GM18861 (cell line): ENCODE results near the gene KAZN.
"Not testable (repeated sequence)": the region's sequence is repeated elsewhere in the genome, so short reads cannot be mapped to it uniquely, and the experiment has no call there.

Experiments
- ATAC-seq: cut with Tn5 transposase; IDR thresholded peaks from one replicate; pipeline ENCODE4 v1.9.1; 2021; ENCODE audit not compliant: unreplicated experiment

KAZN gene

DNA sequence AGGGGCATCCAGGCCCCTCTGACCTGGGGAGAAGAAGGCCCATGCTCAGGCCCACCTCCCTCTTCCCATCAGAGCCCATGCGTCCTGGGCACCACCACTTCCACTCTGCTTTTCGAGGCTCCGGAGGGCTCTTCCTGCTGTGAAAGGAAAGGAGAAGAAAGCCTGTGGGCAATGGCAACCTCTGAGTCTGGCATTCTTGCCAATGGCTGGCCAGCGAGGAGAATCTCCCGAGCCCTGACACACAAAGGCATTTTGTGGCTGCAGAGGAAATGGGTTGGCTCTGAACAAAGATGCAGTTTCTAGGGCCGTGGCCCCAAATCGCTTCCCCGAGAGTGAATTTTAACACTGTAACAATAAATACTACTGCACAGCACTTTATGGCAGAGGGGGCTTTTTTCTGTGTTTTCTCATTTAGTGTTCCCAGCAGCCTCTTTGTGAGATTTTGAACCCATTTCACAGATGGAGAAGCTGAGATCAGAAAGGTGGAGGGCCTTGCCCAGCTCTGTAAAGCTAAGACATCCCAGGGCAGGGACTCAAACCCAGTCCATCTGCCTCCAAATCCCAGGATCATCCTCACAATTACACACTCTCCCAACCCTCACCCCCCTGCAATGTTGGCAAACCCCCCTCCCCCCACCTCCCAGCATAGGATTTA, 519.3 kb downstream of the KAZN start:
- no peak for ATAC-seq

DNA sequence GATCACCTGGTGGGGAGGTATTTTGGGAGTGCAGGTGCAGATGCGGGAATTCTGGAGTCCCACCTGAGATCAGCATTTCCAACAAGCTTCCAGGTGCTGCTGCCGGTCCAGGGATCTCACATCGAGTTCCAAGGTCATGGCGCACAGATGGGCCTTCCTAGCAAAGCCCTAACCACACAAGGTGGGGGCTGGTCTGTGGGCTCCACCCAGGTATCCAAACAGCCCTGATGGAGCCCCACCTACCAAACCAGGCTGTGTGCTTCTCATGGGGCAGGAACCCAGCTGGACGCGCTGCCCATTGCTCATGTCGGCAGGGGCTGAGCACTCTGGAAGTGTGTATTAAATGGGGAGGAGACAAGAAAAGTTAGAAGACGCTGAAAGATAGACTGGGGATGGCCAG, 520.1 kb downstream of the KAZN start:
- no peak for ATAC-seq

DNA sequence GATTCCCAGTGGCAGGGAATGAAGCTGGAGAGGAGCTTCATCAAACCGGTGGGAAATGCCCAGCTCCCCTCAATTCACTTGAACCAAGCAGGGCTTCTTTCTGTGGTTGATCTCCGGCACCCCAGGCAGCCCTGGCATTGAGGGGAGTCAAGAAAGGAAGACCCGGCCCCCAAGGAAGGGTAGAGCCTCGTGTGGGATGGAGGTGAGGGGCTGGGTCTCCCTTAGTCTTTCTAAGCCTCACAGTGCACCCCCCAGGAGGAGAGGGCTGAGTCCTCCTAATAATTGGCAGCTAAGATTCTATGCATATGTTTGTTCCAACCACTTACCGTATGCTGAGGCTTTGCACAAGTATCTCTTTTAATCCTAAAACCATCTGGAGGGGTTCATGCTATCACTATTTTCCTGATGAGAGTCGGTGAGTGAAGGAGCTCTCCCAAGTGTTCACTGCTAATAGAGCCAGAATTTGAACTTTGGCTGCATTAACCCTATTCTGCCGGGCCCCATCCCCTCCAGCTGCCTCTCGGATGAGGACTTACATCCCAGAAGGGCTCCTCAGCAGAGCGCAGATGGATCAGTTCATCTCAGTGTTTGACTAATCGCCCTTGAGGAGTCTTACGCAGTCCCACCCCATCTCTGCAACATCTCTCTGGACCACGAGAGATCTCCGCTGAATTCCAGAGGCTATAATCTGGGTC, 521.9 kb downstream of the KAZN start:
- ATAC-seq, result no peak

DNA sequence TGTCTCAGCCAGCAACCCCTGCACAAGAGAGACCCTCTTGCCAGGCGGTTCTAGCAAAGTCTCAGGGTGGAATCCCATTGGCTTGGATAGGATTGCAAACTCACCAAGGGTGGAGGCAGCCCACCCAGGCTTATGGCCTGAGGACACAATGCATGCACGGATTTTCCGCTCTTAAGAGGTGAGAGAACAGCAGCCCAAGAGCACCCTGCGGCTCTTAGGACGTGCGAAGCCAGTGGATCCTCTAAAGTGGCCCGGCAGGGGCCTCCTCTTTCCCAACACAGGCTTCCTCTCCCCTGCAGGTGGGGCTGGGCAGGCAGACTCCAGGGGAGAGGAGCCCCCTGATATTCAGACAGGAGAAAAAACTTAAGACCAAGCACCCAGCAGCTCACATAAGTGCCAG, 523.8 kb downstream of the KAZN start:
- no peak for ATAC-seq

DNA sequence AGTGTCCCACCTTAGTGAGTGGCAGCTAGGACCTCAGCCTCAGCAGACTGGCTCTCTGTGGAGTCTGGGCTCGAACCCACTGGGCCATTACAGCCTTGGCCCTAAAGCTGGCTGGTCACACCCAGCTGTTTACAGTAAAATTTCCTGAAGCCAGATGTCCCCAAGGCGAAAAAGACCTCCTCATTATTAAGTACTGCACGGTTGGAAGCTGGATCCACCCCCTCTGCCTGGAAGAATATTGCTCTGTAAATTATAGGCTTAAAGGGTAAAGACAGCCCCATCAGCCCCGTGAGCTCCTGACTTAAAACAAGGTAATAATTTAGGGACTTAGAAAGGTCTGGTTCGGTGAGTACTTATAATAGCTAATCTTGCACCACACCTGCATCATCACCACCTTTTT, 524.8 kb downstream of the KAZN start:
- no peak for ATAC-seq

DNA sequence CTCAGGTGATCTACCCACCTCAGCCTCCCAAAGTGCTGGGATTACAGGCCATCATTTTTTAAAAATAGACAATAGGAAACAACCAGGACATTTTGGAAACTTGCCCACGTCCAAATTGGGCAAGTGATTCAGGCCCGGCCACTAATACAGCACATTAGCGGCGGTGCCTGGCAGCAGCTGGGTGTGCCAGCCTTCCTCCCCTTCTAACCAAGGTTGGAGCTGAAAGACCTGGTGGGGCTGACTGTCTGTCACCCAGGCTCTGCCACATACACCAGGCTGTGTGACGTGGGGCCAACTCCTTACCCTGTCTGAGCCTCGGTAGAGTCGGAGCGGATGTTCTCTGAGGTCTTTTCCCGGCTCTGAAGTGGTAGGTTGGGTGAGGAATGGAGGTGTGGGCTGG, 525.4 kb downstream of the KAZN start:
- no peak for ATAC-seq

DNA sequence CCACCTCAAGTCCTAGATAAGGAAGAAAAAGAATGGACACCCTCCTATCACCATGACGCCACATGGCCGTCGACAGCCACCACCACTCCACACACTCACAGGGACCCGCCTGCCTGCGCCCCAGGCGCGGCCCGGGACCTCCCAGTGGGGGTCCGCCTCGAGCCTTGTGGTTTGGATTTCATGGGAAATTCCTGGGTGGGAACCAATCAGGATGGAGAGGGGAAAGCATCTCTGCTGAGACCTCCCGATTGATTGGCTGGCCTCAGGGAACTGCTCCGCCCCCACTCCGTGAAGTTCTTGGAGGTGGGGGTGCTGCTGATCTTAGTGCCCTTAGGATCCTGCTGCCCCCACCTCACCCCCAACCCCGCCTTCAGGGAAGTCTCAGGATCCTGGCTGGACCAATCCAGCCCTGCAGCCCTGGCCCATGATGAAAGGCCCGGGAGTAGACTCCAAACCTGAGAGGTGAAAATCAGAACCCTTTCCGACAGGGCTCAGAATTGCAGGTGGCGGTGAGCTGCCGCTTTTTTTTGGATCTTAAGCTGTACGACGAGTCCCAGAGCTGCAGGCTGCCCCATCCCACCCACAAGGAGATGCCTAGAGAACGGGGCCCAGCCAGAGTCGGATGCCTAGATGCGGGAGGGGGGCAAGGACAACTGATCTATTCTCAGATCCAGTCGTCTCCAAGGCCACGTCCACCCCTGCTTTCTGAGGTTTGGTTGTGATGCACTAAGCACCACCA, 526.0 kb downstream of the KAZN start:
- ATAC-seq, result no peak

DNA sequence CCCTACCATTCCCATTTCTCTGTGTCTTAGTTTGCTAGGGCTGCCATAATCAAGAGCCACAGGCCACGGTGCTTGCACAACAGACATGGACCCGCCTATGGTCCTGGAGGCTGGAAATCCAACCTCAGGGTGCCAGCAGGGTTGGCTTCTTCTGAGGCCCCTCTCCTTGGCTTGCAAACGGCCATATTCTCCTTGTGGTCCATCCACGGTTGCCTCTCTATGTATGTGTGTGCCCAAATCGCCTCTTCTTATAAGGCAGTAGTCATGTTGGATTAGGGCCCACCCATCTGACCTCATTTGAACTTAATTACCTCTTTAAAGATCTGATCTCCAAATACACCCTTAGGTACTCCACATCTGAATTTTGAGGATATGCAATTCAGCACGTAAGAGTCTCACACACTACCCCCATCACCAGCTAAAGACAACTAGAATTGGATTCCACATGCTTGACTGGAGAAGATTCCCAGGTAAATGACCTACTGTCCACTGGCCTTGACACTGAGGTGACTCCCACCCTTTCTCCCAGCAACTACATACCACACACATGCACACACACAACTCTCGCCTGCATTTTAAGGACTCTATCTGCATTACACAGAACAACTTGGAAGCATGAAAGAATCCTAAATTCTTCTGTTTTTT, 526.7 kb downstream of the KAZN start:
- ATAC-seq, result no peak

DNA sequence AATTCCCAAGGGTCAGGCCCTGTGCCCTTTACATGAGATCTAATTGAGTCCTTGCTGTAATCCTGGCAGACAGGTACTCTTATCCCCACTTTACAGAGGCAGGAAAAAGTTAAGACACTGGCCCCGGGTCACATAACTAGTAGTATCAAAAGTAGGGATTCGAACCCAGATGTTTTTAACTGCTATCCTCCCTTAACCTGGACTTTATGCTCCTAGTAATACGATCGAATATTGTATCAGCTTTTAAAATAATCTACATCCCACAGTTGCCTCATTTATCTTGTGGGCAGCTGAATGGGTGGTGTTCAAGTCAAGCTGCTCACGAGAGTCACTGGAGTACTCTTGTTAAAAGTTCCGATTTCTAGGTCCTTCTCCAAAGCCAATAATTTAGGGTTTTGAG, 529.6 kb downstream of the KAZN start:
- no peak for ATAC-seq

DNA sequence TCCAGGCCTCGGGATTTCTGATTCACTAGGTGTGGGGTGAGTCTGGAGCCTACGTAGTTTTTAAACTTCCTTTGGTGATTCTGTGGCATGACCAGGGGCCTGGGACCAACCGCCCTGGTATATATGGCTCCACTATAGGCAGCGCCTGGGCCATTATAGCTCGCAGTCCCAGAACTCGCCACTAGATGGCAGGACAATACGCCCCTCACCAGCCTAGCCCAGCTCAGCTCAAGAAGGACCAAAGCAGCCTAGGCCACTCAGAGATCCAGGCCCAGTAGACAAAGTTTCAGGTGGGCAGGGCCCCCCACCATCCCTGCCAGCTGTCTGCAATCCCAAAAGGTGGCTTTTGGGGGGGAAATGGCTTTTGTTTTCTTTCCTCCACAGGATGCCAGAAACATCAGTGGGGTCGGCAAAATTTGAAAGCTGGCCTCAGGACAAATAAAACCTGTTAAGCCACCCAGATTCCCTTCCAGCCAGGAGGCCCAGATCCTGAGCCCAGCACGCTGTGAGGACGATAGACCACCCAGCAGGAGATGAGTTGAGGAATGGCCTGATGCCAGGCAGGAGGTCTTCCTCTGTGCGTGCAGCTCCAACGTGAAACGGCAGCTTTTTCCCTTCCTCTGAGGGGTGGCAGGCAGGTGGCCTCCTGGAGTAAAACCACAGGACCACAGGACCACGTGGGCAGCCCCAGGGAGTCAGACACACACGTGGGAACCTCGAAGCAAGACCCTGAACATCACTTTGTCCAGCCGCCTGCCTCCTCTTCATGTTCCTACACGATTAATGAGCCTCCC, 530.2 kb downstream of the KAZN start:
- no peak for ATAC-seq

DNA sequence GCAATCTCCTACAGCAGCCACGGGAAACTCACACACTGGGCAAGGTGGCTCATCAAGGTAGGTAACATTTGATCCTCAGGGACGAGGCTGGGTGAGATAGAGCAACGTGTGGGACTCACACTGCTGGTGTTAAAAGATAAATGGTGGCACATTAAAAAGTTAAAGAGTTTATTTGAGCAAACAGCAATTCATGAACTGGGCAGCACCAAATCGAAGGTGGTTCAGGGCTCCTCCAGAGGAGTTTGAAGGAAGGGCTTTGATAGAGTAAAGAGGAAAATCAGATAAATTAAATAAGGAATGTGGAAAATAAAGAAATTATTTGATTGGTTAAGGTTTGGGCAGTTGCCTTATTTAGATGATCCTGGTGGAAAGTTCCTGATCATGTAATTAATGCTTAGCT, 531.5 kb downstream of the KAZN start:
- ATAC-seq, result no peak

DNA sequence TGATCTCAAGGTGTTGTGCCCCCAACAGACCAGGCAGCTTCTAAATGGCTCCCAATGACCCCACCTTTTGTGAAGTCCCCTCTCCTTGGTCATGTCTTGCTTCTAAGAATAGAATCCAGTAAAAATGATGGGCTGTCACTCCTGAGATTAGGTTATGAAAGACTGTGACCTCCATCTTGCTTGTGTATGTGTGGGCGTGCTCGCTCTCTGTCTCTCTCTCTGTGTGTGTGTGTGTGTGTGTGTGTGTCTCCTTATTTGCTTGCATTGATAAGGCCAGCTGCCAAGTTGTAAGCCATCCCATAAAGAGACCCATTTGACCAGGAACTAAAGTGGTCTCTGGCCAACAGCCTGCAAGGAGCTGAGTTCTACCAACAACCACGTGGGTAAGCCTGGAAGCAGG, 532.1 kb downstream of the KAZN start:
- no peak for ATAC-seq

DNA sequence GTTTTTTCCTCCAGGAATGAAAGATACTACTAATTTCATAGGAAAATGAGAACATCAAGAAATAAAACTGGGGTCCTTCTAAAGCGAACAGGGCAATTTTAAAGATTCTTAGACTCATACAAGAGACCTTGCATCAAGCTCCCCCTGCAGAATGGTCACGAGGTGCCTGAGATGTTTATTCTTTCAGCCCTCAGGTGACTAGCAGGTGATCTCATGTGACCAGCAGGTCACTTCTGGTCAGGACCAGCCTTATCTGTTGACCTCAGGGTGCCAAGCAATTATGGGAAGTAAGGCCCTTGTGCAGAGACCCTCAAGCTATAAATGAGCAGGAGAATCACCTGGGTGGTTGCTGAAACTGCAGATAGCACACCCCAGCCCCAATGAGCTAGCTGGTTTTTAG, 534.5 kb downstream of the KAZN start:
- ATAC-seq, result no peak

DNA sequence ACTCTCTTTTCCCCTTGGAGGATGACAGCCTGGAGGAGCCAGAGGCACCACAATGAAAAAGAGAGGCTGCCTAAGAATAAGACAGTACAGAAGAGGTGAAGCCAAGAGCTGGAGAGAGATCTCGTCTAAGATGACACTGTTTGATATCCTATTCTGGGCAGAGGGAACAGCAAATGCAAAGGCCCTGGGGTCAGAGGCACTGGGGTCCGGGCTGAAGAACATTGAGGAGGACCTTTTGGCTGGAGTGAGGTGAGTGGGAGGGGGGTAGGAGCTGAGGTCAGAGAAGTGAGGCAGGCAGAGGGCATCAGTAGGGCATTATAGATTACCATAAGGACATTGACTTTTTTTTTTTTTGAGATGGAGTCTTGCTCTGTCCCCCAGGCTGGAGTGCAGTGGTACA, 535.8 kb downstream of the KAZN start:
- no peak for ATAC-seq

DNA sequence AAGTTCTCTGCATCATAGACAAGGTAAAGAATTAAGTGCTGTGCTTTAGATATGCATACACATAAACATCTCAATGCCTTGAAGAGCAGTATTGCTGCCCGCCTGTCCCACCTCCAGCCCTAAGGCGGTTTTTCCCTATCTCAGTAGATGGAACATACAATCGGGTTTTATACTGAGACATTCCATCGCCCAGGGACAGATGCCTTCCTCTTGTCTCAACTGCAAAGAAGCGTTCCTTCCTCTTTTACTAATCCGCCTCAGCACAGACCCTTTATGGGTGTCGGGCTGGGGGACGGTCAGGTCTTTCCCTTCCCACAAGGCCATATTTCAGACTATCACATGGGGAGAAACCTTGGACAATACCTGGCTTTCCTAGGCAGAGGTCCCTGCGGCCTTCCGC, 537.1 kb downstream of the KAZN start:
- not testable (repeated sequence) for ATAC-seq

DNA sequence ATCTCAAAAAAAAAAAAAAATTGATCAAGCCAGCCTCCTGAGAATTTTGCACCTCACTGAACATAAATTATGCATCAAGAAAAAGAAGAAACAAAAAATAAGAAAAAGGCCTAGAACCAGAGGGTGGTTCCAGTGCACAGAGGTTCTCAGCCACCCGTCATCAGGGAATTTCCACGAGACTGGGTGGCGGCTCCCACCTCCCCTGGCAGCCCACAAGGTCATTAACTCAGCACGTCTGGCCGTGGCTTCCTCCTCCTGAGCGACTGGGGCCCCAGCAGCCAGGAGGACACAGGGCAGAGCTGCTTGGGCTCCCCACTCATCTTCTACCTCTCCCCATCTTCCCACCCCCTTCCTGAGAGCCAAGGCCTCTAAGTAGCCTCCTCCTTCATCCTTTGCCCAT, 539.3 kb downstream of the KAZN start:
- ATAC-seq, result no peak

DNA sequence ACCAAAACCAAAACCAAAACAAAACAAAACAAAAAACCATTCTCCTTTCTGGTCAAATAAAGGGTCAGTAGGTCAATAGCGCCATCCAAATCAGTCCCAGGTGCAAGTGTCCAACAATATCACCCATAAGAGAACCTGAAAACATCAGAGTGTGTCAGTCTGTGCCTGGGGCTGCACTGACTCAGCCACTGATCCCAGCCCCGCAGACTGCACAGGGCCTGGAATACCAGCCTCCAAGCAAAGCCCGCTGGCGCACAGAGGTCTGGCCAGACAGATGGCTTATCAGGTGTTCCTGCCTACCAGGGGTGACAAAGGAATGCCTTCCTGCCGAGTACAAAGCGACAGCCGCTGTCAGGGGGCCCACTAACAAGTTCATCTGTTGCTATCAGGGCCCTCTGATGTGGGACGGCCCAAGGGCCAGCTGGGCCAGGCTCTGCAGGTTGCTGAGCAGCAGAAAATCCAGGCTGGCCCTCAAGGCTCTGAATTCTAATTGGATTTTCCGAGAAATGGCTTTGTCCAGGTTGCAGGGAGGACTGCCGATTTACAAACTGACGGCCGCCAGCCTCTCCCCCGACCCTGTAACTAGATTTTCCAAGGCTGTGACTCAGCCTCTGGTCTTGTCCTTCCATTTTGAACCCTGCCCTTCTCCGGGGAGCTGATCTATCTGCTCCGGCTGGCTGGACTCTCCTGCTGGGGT, 541.3 kb downstream of the KAZN start:
- no peak for ATAC-seq

DNA sequence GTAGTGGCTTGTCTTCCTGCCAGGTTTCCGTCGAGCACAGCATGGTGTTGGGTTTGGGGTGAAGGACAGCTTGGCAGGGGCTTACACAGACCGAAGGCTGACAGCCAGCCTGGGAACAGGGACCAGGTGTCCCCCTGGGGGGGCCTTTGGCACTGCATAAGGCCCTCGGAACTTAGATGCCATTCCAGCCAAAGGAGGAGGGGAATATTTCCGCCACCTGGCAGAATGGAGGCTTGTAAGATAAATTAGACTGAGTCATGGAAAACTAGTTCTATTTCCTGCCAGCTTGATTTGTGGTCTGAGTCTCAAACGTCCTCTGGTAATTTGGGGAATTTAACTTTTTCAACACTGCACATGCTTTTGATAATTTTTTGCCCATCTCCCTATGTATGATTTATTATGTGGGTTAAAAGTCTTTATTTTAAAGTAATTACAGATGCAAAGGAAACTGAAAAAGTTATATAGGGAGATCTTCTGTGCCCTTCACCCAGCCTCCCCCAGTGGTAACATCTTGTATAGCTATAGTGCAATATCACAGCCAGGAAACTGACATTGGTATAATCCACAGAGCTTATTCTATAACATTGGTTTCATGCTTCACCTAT, 543.6 kb downstream of the KAZN start:
- no peak for ATAC-seq

DNA sequence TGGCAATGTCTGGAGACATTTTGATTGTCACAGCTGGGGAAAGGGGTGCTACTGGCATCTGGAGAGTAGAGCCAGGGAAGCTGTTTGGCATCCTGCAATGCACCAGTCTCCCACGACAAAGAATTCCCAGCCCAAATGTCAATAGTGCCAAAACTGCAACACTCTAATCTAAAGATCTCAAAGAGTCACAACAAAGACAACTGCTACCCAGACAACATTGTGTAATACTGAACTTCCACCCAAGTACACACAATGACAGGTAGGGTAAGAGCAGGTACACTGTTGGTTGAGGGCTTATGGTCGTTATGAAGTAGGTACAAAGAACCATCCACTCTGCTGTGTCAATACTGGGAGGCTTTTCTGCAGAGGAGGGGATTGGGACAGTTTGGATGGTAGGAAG, 546.8 kb downstream of the KAZN start:
- no peak for ATAC-seq

DNA sequence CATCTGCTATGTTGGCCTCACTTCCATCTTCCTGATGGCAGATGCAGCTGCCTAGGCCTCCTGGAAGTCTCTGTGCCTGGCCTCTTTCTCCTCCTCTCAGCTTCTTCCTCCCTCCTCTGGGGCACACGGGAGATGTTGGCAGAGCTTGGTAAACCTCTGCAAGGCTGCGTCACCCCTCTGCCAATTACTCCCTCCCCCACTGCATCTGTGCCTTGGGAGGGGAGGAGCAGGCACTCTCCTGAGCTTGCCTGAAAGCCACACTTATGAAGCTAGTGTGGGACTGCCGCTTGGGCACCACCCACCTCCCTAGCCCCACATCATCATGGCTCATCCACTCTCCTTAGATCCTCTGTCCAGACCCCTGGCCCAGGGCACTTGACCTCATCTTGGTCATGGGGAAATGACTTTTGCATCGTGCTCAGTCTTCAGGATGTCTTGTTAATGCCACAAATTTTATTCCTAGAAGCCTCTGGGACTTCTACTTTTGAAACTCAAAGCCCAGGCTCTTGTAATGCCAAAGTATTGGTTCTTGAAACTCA, 547.7 kb downstream of the KAZN start:
- no peak for ATAC-seq
